SK-N-SH treated with all-trans-retinoic acid at 6 μM for 48 hours (cell line): ENCODE data around the gene SHOC2.

Experiments used
- BACH2 ChIP-seq: fragments of 250-450 bp; sonication (Bioruptor Pico); IDR thresholded peaks from 2 replicates; pipeline ENCODE4 v1.9.0; 2021; ENCODE audit warnings: mild to moderate bottlenecking, borderline replicate concordance
- CREB5 ChIP-seq: fragments of 250-450 bp; sonication (Bioruptor Pico); IDR thresholded peaks from 2 replicates; pipeline ENCODE4 v1.5.1; 2020; ENCODE audit warnings: low read depth, mild to moderate bottlenecking, moderate library complexity
- ISL1 ChIP-seq: fragments of 250-450 bp; sonication (Bioruptor Pico); IDR thresholded peaks from 2 replicates; pipeline ENCODE4 v2.1.2; 2022; ENCODE audit warnings: mild to moderate bottlenecking, moderate library complexity
- PATZ1 ChIP-seq: fragments of 250-450 bp; sonication (Bioruptor Pico); IDR thresholded peaks from 2 replicates; pipeline ENCODE4 v1.8.0; 2020; ENCODE audit warnings: mild to moderate bottlenecking, moderate library complexity, borderline replicate concordance
- TSHZ2 ChIP-seq: fragments of 250-450 bp; sonication (Bioruptor Pico); IDR thresholded peaks from 2 replicates; pipeline ENCODE4 v1.5.0; 2020; ENCODE audit warnings: mild to moderate bottlenecking, moderate library complexity
- ZFP30 ChIP-seq: fragments of 450-650 bp; formaldehyde crosslinking; IDR thresholded peaks from 2 replicates; pipeline ENCODE4 v1.5.0; 2022; ENCODE audit warnings: mild to moderate bottlenecking, moderate library complexity

- TF ChIP-seq ISL1 = no peak
- TF ChIP-seq TSHZ2 = no peak
- no peak for TF ChIP-seq ZFP30 (CRISPR knock-in tag)
- TF ChIP-seq PATZ1 (CRISPR knock-in tag) = no peak
- TF ChIP-seq BACH2 (CRISPR knock-in tag) = no peak
- no peak for TF ChIP-seq CREB5 (CRISPR knock-in tag)
These were observed 61.4 kb downstream of the SHOC2 start for GRCh38 chr10:110980807-110981206.
